HG02884 (cell line): Measurements from ENCODE around the gene ENTPD8.
"Not testable (repeated sequence)": the region's sequence is repeated elsewhere in the genome, so short reads cannot be mapped to it uniquely, and the experiment has no call there.

Experiments
- ATAC-seq: cut with Tn5 transposase; IDR thresholded peaks from one replicate; pipeline ENCODE4 v1.9.1; 2021; ENCODE audit warnings: mild to moderate bottlenecking, moderate library complexity; ENCODE audit not compliant: unreplicated experiment

The ENTPD8 gene

GRCh38 chr9:137416006-137416562 is 25.1 kb downstream of the ENTPD8 start:
- ATAC-seq, result no peak

DNA sequence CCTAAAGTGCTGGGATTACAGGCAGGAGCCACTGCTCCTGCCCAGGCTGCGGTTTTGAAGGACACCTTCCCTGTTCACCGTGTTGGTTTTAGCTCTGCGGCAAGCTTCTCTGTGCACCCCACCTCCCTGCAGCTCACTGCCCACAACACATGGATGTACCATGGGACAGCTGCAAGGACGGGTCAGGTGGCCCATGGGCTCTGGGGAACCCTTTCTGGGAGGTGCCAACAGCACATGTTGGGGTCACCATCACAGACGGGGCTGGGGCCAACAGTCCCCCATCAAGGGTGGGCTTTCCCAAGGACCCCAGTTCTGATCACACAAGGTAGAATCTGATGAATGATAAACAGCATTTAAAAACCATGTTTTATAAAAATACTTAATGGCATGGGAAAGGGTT is 25.7 kb downstream of the ENTPD8 start:
- ATAC-seq, result no peak

DNA sequence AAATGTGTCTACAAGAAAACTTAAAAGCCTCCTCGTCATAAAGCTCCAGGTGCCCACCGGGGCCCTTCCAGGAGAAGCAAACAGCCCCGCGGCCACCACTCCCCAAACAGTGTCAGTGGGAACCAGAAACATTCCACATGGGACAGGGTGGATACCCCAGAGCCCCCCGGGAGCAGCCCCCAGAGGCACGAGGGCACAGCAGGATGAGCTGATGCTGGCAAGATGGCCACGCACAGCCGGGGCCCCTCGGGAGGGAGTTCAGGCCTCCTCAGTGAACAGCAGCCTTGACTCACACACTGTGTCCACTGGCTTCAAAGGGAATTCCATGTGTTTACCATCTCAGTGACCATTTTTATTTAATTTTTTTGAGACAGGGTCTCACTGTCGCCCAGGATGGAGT is 28.7 kb downstream of the ENTPD8 start:
- ATAC-seq, result no peak

DNA sequence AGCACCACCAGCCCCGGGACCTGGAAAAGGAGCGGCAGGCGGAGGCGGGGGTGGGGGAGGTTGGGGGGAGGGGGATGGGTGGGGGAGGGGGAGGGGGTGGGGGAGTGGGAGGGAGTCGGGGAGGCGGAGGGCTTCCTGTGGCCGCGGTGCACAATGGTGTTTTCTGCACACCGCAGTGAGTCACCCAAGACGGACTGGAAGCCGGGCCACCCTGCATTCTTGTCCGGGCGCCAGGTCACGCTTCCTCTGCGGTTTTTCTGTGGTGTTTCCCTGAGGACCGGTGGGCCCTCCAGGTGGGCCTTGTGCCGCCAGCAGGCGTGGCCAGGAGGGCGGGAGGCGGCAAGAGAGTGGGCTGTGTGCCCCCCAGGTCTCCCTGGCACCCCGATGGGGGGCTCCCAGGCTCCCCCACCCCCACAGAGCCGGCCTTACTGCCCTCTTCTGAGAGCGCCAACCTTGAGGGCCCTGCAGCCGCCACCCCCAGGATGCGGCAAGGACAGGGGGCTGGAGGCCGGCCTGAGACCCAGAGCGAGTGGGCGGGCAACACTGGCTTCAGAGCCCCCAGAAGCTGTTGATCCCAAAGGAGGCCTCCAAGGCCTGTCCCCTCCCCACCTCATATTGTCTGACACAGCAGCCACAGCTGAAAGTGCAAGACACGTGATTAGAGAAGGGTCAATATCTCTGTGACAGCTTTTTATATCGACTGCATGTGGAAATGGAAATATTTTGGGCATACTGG is 29.3 kb downstream of the ENTPD8 start:
- no peak for ATAC-seq

DNA sequence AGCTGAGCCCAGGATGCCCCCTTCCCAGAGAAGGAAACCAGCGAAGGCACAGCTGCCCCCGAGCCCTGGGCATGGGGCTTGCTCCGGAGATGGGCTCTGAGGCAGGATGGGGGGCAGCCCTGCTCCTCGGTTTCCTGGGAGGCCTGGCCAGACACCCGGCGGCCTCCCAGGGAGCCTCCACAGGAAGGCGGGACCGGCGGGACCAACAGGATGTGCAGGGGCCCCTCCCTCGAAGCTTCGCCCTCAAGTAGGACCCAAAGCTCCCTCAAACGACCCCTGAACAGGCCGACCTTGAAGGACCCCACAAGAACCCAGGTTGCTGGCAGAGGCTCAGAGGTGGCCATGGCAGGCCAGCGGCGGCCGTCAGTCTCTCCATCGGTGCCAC is 29.9 kb downstream of the ENTPD8 start:
- no peak for ATAC-seq

DNA sequence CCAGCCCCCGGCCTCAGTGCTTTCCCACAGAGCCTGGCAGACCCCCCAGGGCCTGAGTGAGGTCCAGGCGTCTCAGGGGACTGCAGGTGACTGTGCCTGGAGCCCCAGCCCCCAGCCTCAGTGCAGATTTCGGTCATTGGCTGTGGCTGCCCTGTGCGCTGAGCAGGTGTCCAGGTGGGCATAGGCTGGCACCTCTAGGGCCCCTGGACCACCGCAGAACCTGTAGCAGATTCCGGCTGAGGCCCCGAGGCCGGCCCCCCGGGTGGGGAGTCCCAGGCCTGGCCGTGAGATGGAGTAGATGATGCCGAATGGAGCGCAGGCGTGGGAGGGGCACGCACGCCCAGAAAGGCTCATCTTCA is 30.3 kb downstream of the ENTPD8 start:
- ATAC-seq, result no peak

DNA sequence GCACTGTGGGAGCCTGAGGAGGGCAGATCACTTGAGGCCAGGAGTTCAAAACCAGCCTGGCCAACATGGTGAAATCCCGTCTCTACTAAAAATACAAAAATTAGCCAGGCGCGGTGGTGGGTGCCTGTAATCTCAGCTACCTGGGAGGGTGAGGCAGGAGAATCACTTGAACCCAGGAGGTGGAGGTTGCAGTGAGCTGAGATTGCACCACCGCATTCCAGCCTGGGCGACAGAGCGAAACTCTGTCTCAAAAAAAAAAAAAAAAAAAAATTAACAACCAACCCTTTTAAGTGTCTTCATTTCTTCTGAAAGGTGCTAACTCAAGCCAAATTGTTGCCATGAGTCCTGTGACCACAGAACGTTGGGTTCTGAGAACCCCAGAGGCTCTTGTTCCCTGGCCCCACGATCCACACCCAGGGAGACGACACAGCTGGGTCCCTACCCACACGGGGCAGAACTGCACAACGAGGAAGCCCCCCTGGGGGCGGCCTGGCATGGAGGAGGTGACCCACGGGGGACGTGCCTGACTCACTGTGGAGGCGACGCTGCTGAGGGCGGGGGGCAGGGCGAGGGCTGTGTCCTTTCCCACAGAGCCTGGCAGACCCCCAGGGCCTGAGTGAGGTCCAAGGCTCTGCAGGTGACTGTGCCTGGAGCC is 30.8 kb downstream of the ENTPD8 start:
- ATAC-seq, result not testable (repeated sequence)

GRCh38 chr9:137409515-137409914 is 31.6 kb downstream of the ENTPD8 start:
- no peak for ATAC-seq

DNA sequence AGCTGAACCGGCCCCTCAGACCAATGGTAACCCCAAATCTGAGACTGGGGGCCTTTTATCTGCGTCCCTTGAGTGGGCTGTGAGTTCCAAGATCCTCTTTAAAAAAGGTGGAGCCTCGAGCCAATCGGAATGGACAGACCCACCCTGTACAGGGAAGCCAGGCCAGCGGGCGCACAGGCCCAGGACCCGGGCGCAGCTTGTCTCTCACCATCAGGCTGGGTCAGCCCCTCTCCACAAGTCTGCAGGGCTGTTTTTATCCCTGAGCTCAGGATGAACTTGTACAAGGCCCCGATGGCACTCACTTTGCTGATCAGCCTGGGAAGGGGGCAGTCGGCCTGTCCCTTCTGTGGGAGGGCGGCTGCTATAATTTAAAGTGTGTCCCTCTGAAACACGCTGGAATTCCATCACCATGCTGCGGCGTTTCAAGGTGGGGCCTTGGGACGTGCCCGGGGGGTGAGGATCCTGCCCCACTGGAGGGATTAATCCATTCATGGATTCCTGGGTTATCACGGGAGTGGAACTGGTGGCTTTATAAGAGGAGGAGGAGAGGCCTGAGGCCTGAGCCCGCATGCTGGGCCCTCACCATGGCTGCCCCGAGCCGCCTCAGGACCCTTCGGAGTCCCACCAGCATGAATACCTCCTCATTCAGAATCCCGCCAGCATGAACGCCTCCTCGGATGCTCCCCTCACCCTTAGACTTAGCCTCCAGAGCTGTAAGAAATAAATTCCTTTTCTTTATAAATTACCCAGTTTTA is 32.3 kb downstream of the ENTPD8 start:
- no peak for ATAC-seq

DNA sequence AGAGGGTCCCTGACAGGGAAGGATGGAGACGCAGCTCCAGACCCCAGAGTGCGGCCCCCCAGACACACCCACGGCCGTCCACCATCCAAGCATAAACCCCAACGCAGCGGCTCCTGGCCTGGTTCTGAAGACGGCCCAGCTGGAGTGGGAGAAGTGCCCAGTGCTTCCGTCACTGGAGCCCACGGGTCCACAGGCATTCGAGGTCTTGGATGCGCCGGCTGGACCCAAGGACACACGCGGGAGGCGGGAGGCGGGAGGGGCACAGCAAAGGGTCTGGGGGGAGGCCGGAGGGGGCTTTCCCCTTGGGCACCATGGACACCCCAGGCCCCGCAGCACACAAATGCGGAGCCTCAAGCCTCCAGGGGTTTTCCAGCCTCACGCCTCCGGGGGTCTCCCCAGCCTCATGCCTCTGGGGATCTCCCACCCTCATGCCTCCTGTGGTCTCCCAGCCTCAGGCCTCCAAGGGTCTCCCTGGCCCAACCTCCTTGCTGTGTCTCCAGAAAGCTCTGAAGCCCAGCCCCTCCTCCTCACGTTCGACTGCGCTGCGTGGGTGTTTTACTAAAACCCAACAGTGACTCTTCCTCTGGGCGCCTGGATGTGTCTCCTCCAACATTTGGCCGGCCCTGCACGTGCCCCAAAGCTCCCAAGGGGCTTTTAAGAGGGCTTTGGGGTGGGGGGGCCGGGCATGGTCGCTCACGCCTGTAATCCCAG is 33.4 kb downstream of the ENTPD8 start:
- no peak for ATAC-seq

DNA sequence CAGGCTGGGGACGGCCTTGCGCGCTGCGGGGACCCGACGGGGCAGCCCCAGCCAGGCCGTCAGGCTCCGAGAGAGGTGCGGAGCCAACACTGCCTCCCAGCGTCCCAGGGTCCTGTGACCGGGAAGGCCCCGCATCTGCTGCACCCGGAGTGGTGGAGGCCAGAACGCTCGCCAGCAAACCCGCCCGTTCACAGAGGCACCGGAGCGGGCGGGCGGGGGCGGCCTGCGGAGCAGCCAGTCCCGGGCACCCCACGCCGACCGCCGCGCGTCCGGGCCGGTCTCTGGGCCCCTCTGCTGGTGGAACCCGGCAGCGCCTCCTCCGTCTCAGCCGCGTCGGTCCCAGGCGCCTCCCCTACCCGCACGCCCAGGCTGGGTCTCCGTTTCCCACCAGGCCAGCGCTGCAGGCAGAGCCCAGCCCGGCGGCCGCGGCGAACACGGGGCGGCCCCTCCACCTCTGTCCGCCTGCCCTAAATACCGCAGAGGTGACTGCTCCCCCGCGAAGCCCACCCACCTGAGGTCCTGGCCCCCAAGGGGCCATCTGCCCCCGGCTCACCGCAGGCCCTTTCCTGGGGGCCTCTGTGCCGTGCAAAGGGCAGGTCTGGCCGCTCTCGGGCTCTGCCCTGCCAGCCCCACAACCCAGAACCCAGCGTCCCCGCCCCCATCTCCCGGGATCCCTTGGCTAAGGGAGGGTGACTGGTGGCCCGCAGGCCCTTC is 34.1 kb downstream of the ENTPD8 start:
- no peak for ATAC-seq

DNA sequence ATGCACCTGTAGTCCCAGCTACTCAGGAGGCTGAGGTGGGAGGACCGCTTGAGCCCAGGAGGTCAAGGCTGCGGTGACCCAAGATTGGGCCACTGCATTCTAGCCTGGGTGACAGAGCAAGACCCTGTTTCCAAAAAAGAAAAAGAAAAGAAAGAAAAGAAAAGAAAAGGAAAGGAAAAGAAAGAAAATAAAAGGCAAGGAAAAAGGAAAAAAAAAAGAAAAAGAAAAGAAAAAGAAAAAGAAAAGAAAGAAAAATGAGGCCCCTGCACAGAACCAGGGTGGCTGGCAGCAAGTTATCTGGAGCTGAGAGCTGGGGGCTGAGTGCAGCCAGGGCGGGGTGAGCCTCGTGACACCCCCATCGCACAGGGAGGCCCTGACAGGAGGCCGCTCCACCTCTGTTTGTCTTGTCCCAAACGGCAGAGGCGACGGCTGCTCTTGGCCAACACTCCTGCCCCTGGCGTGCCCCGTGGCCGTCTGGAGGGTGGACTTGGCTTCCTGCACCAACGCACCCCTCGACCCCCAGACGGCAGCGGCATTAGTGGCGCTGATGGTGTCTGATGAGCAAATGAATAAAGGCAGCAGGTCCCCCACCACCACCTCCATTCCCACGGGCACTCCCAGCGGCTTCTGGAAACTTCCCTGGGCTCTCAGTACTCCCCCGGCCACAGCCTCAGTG is 34.9 kb downstream of the ENTPD8 start:
- no peak for ATAC-seq

GRCh38 chr9:137405677-137406081 is 35.5 kb downstream of the ENTPD8 start:
- no peak for ATAC-seq

DNA sequence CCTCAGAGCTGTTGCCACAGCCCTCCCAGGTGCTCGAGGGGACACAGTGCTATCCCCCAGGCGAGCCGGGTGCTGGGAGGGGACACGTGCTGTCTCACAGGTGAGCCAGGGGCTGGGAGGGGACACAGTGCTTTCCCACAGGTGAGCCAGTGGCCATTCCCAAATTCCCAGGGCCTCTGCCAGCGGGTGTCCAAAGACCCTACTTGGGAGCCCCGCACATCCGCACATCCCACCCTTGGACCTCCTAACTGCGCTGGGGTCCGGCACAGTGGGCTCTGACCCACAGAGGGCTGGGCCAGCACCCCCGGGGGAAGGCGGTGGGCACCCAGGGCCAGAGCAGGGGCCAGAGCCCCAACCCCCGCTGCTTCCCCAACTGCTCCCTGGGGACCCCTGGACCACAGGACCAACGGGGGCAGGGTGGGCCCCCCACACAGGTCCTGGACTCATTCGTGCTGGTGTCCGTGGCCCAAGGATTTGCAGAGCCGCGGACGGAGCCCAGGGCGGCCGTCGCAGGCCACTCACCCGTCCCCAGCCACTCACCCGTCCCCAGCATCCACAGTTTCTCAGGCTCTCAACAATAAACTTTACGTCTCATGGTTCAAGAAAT is 36.1 kb downstream of the ENTPD8 start:
- no peak for ATAC-seq

- ATAC-seq, result no peak
These were observed 37.9 kb downstream of the ENTPD8 start for GRCh38 chr9:137403269-137403668.

DNA sequence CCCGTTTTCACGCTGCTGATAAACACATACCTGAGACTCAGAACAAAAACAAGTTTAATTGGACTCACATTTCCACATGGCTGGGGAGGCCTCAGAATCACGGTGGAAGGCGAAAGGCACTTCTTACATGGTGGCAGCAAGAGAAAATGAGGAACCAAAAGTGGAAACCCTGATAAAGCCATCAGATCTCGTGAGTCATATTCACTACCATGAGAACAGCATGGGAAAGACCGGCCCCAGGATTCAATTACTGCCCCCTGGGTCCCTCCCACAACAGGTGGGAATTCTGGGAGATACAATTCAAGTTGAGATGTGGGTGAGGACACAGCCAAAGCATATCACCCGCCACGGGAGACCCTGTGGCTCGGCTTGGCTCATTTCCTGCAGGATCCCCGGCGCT is 38.4 kb downstream of the ENTPD8 start:
- ATAC-seq, result no peak

- ATAC-seq, result no peak
These were observed 42.3 kb downstream of the ENTPD8 start for GRCh38 chr9:137398561-137399468.

GRCh38 chr9:137397675-137398423 is 43.3 kb downstream of the ENTPD8 start:
- no peak for ATAC-seq
